ENCODE data around the gene ALX3.

GRCh38 chr1:110040548-110040947, 29.9 kb downstream of the ALX3 start:
- TF ChIP-seq MAX (IDR thresholded peaks at IDR 0.05) = no peak
- TF ChIP-seq TEAD4 (IDR thresholded peaks at IDR 0.05; ENCODE audit: low read depth, low read length) = no peak
- TF ChIP-seq CTCF (IDR thresholded peaks at IDR 0.05; ENCODE audit: control extremely low read depth in 1 of 3, insufficient read depth in 1 of 3, low read depth in 1 of 3, low read length in 3 of 3) = no peak
- TF ChIP-seq EP300 (IDR thresholded peaks at IDR 0.05; ENCODE audit: borderline replicate concordance in 1 of 2, low read depth in 2 of 2, low read length in 2 of 2) = no peak
- TF ChIP-seq POLR2A (IDR thresholded peaks at IDR 0.05; ENCODE audit: control extremely low read depth in 1 of 2, low read depth in 2 of 2, low read length in 2 of 2) = no peak
- TF ChIP-seq BRCA1 (IDR thresholded peaks at IDR 0.05; ENCODE audit: low read depth, low read length) = no peak
- TF ChIP-seq, protein P1, sequence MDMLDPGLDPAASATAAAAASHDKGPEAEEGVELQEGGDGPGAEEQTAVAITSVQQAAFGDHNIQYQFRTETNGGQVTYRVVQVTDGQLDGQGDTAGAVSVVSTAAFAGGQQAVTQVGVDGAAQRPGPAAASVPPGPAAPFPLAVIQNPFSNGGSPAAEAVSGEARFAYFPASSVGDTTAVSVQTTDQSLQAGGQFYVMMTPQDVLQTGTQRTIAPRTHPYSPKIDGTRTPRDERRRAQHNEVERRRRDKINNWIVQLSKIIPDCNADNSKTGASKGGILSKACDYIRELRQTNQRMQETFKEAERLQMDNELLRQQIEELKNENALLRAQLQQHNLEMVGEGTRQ (IDR thresholded peaks at IDR 0.05; ENCODE audit: low read length) = no peak
- no peak for TF ChIP-seq SIN3A (conservative IDR thresholded peaks at IDR 0.05 in 1 of 2, IDR thresholded peaks at IDR 0.05 in 1 of 2; ENCODE audit: low read depth in 1 of 2, low read length in 2 of 2)
- no peak for TF ChIP-seq EZH2 (IDR thresholded peaks at IDR 0.05; ENCODE audit: low read depth, low read length, severe bottlenecking)
- no peak for TF ChIP-seq TCF12 (IDR thresholded peaks at IDR 0.05; ENCODE audit: low read depth, low read length)

All from H1 (cell line).